ENCODE results near the gene AP1G1. TPM values are rescaled to one million over a fixed set of nuclear protein-coding genes. Genes with fewer than 3 reads are reported as not detected.
"Not testable (repeated sequence)": the region's sequence is repeated elsewhere in the genome, so short reads cannot be mapped to it uniquely, and the experiment has no call there.

AP1G1 gene
- total and polyA plus RNA-seq, 2 donors (not counting 1 experiment from before 2014, with no cell fraction given) = 55.5 to 102 TPM

- no peaks in the 10 kb centered on the region for H3K27me3 ChIP-seq (ENCODE audit: control insufficient read depth, insufficient read depth, low read length)
- H3K4me3 ChIP-seq (replicated peaks in 1 of 4; ENCODE audit: control extremely low read depth in 1 of 4, insufficient read depth in 1 of 4, low read depth in 3 of 4, low read length in 4 of 4) = no peak overlapping the region
- no peaks in the 10 kb centered on the region for H3K79me2 ChIP-seq (ENCODE audit: control insufficient read depth, insufficient read depth, low read length)
- no peaks in the 10 kb centered on the region for H3K9me3 ChIP-seq (ENCODE audit: control insufficient read depth, insufficient read depth, low read depth, low read length)
- no peak for DNase-seq (ENCODE audit: low read depth in 2 of 2)
- H3K27ac ChIP-seq (ENCODE audit: insufficient read depth, low read length) = no peak overlapping the region
- H3K4me2 ChIP-seq (ENCODE audit: extremely low read depth, insufficient read depth, low read length) = no peak overlapping the region
- H4K20me1 ChIP-seq (ENCODE audit: control insufficient read depth, extremely low read depth, insufficient read depth, low read length) = no peaks in the 10 kb centered on the region
- no peaks in the 10 kb centered on the region for H3K4me1 ChIP-seq (ENCODE audit: control insufficient read depth, extremely low read depth, insufficient read depth, low read length)
- no peak overlapping the region for H3K9ac ChIP-seq (ENCODE audit: insufficient read depth, low read length)
- H3K36me3 ChIP-seq (ENCODE audit: control insufficient read depth, insufficient read depth, low read length) = no peaks in the 10 kb centered on the region
- TF ChIP-seq EZH2 (IDR thresholded peaks at IDR 0.05; ENCODE audit: low read length, missing control alignments) = no peak
- TF ChIP-seq CTCF (conservative IDR thresholded peaks at IDR 0.05 in 1 of 2, IDR thresholded peaks at IDR 0.05 in 1 of 2; ENCODE audit: low read depth in 1 of 2, low read length in 2 of 2) = no peak
- no peak overlapping the region for H2AFZ ChIP-seq (ENCODE audit: low read length)
These were observed 21.7 kb upstream of the AP1G1 start for GRCh38 chr16:71830359-71830758.

GRCh38 chr16:71826533-71827017 is 17.9 kb upstream of the AP1G1 start:
- Histone ChIP-seq H3K9ac (ENCODE audit: insufficient read depth, low read length) (no peak overlapping the region), H4K20me1 (ENCODE audit: control insufficient read depth, extremely low read depth, insufficient read depth, low read length) (no peaks in the 10 kb centered on the region), H3K4me1 (ENCODE audit: control insufficient read depth, extremely low read depth, insufficient read depth, low read length) (no peaks in the 10 kb centered on the region), H3K27ac (ENCODE audit: insufficient read depth, low read length) (no peak overlapping the region), H3K9me3 (ENCODE audit: control insufficient read depth, insufficient read depth, low read depth, low read length) (no peaks in the 10 kb centered on the region), H3K36me3 (ENCODE audit: control insufficient read depth, insufficient read depth, low read length) (no peaks in the 10 kb centered on the region), H2AFZ (ENCODE audit: low read length) (no peak overlapping the region), H3K27me3 (ENCODE audit: control insufficient read depth, insufficient read depth, low read length) (no peaks in the 10 kb centered on the region), H3K79me2 (ENCODE audit: control insufficient read depth, insufficient read depth, low read length) (no peaks in the 10 kb centered on the region), H3K4me2 (ENCODE audit: extremely low read depth, insufficient read depth, low read length) (no peak overlapping the region), H3K4me3 (replicated peaks in 1 of 4; ENCODE audit: control extremely low read depth in 1 of 4, insufficient read depth in 1 of 4, low read depth in 3 of 4, low read length in 4 of 4) (no peak overlapping the region)
- TF ChIP-seq CTCF (conservative IDR thresholded peaks at IDR 0.05 in 1 of 2, IDR thresholded peaks at IDR 0.05 in 1 of 2; ENCODE audit: low read depth in 1 of 2, low read length in 2 of 2) (no peak), EZH2 (IDR thresholded peaks at IDR 0.05; ENCODE audit: low read length, missing control alignments) (no peak)
- no peak for DNase-seq (ENCODE audit: low read depth in 2 of 2)

GRCh38 chr16:71817155-71817500 is 8.5 kb upstream of the AP1G1 start:
- H3K4me2 ChIP-seq (ENCODE audit: extremely low read depth, insufficient read depth, low read length) = peak overlapping the region; percentile 17
- H3K79me2 ChIP-seq (ENCODE audit: control insufficient read depth, insufficient read depth, low read length); H3K36me3 ChIP-seq (ENCODE audit: control insufficient read depth, insufficient read depth, low read length); H3K4me1 ChIP-seq (ENCODE audit: control insufficient read depth, extremely low read depth, insufficient read depth, low read length); H4K20me1 ChIP-seq (ENCODE audit: control insufficient read depth, extremely low read depth, insufficient read depth, low read length); DNase-seq (ENCODE audit: low read depth in 2 of 2); H3K9me3 ChIP-seq (ENCODE audit: control insufficient read depth, insufficient read depth, low read depth, low read length); H3K4me3 ChIP-seq (replicated peaks in 1 of 4; ENCODE audit: control extremely low read depth in 1 of 4, insufficient read depth in 1 of 4, low read depth in 3 of 4, low read length in 4 of 4); H3K9ac ChIP-seq (ENCODE audit: insufficient read depth, low read length); H3K27me3 ChIP-seq (ENCODE audit: control insufficient read depth, insufficient read depth, low read length); H2AFZ ChIP-seq (ENCODE audit: low read length): not testable (repeated sequence)
- H3K27ac ChIP-seq (ENCODE audit: insufficient read depth, low read length) = peak overlapping the region; percentile 57
